Measurements from ENCODE around the gene MFGE8. TPM values are rescaled to one million over a fixed set of nuclear protein-coding genes. Genes with fewer than 3 reads are reported as not detected.

MFGE8 gene
- total and polyA plus RNA-seq, 9 of the 15 experiments (the other 6 are each of a cell fraction or from before 2014, with no cell fraction given) = 2.3 to 142 (median 62.3) TPM

DNA sequence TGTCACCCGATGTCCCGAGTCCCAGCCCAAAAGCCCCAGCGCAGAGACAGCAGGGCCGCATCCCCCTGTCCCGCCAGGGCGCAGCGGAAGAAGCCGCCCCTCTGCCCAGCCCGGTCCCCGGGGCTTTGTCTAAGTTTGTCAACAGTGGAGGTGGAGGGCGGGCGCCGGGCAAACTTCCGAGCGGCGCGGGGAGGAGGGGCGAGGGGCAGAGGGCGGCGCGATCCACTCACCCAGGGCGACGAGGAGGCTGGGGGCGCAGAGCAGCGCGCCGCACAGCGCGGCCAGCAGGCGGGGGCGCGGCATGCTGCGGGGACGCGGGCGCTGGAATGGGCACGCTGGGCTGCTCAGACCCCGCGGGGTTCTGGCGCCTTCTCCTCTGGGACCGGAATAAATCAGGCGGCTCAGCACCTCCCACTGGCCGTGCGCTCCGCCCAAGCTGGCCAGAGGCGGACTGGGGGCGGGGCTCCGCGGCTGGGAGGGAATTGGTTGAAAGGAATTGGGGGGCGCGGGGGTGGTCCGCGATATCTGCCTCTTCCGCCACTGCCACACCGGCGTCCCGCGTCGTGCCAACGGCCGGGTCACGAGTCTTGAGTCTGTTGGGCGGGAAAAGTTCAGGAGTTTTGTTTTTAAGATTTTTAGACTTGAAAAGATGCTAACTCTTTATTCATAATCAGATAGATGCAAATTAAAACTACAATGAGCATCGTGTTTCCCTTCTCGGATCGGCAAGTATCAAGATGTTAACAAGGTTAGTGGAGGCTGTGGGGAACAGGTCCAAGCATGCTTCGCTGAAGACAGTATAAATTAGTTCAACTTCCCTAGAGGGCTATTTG lies at the start of gene MFGE8 (continued):
- TF ChIP-seq SIN3B (IDR thresholded peaks at IDR 0.05; ENCODE audit: low read depth) (no peak), MYNN (IDR thresholded peaks at IDR 0.05) (no peak), MYNN (CRISPR knock-in tag; IDR thresholded peaks at IDR 0.05) (no peak), ELF1 (tag; IDR thresholded peaks at IDR 0.05) (no peak), ZFP91 (CRISPR knock-in tag; IDR thresholded peaks at IDR 0.05) (no peak), HMBOX1 (IDR thresholded peaks at IDR 0.05) (no peak), GTF3C2 (IDR thresholded peaks at IDR 0.05; ENCODE audit: borderline replicate concordance, extremely low read depth, insufficient read length) (no peak), ZNF143 (CRISPR knock-in tag; IDR thresholded peaks at IDR 0.05) (peak; percentile 42; the same call in 1 of the 2 replicates), FOXJ2 (tag; IDR thresholded peaks at IDR 0.05) (no peak), ERF (CRISPR knock-in tag; IDR thresholded peaks at IDR 0.05) (no peak), BRD4 (IDR thresholded peaks at IDR 0.05) (no peak), FOXP1 (CRISPR knock-in tag; IDR thresholded peaks at IDR 0.05) (no peak), ZNF263 (CRISPR knock-in tag; IDR thresholded peaks at IDR 0.05; ENCODE audit: borderline replicate concordance) (peak; percentile 74), TRIM25 (IDR thresholded peaks at IDR 0.05; ENCODE audit: borderline replicate concordance) (no peak)
- TF ChIP-seq, protein P1, sequence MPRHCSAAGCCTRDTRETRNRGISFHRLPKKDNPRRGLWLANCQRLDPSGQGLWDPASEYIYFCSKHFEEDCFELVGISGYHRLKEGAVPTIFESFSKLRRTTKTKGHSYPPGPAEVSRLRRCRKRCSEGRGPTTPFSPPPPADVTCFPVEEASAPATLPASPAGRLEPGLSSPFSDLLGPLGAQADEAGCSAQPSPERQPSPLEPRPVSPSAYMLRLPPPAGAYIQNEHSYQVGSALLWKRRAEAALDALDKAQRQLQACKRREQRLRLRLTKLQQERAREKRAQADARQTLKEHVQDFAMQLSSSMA (CRISPR knock-in tag; IDR thresholded peaks at IDR 0.05) = no peak

All from K562 (cell line).